Stimulated activated naive B cell treated with anti-CD40 and anti-IgM and Interleukin-4, amounts not matched to agents 10 μg/mL and 1 μg/mL and 100 μg/mL, for 72 hours (primary cell): ENCODE results near the gene PHTF2.
A peak's percentile ranks its signal among the peaks of the same experiment; 100 is the strongest.

Experiments used
- ATAC-seq, 2 donors: fragments of 150-1000 bp; cut with Tn5 transposase; replicated peaks; 2 replicates each; pipeline ENCODE4 v1.10.0; 2021; ENCODE audit warnings: moderate library complexity in 1 of 2
- DNase-seq: peaks from one replicate; pipeline ENCODE4 v3.0.0; 2021
- H3K27ac Mint-ChIP-seq: one replicate; pipeline ENCODE4 v1.8.0; 2022; ENCODE audit warnings: mild to moderate bottlenecking, mixed read lengths
- H3K27me3 Mint-ChIP-seq, 2 donors: one replicate each; pipeline ENCODE4 v1.8.0; 2022; ENCODE audit warnings: mixed read lengths in 2 of 2
- H3K36me3 Mint-ChIP-seq, 2 donors: one replicate each; pipeline ENCODE4 v1.8.0; 2022; ENCODE audit warnings: mixed read lengths in 2 of 2, mild to moderate bottlenecking in 1 of 2
- H3K4me1 Mint-ChIP-seq, 2 donors: one replicate each; pipeline ENCODE4 v1.8.0; 2022; ENCODE audit warnings: mixed read lengths in 2 of 2, mild to moderate bottlenecking in 1 of 2
- H3K4me3 Mint-ChIP-seq, 2 donors: one replicate each; pipeline ENCODE4 v1.8.0; 2022; ENCODE audit warnings: mild to moderate bottlenecking in 2 of 2, mixed read lengths in 2 of 2, moderate library complexity in 1 of 2
- H3K9me3 Mint-ChIP-seq, 2 donors: one replicate each; pipeline ENCODE4 v1.8.0; 2022; ENCODE audit warnings: mixed read lengths in 2 of 2, mild to moderate bottlenecking in 1 of 2

PHTF2 gene

DNA sequence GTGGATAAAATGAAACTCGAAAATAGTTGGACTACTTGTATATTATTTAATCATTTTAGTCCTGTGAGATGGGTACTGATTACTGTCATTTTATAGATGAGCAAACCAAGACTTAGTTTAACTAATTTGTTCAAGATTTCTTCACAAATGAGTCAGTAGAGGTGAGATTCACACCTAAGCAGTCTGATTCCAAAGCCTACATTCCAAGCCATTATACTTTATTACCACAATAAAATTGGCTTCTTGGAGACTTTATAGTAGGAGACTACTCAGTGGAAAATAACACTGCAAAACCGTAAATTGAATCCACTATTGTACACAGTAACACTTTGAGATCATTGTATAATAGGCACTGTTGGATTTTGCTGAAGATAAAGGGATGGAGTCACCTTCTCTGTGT is 2.2 kb downstream of the PHTF2 start:
- H3K4me3 Mint-ChIP-seq = peak overlapping the region; percentile 98 to 99
- H3K27me3 Mint-ChIP-seq = no peaks in the 10 kb centered on the region
- H3K4me1 Mint-ChIP-seq = peaks cover 35 to 74% of the 10 kb centered on the region in 2 donors
- no peak for DNase-seq
- no peak overlapping the region for H3K27ac Mint-ChIP-seq
- ATAC-seq = no peak
- H3K36me3 Mint-ChIP-seq = peaks cover 26 to 46% of the 10 kb centered on the region in 2 donors
- H3K9me3 Mint-ChIP-seq = peaks cover 4% of the 10 kb centered on the region in 2 donors

DNA sequence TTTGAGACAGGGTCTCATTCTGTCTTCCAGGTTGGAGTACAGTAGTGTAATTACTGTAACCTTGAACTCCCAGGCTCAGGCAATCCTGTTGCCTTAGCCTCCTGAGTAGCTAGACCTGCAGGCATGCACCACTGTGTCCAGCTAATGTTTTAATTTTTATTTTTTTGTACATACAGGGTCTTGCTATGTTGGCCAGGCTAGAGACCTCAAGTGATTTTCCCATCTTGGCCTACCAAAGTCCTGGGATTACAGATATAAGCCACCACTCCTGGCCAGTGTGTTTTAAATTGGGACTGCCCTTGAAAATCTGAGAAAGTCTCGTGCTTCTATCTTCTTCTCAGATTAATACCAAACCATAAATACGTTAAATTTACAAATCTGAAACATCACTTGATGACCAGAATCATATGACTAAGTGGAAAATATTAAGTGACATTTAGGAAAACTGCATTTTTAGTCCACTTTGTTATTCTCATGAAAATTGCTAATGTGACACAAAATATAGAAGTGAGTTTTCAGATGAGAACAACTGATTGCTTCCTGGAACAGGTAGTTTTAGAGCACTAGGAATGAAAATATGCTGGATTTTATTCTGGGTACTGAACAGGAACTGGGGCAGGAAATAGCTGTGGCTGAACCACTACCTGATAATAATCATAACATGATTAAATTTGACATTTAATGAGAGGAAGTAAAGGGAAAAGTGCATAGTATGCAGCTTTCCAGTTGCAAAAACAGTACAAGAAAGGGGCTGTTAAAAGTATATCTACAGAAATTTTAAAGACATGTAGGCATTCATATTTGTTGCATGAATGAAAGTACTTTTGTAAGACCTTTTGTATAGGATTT is 4.2 kb downstream of the PHTF2 start:
- ATAC-seq = peak; percentile 14 to 21
- Mint-ChIP-seq H3K27me3 (no peaks in the 10 kb centered on the region), H3K4me3 (peak overlapping the region; percentile 18 to 39), H3K9me3 (peaks cover 6 to 11% of the 10 kb centered on the region in 2 donors), H3K27ac (peak overlapping the region; percentile 85), H3K36me3 (peaks cover 38 to 60% of the 10 kb centered on the region in 2 donors), H3K4me1 (peaks cover 28 to 58% of the 10 kb centered on the region in 2 donors)
- DNase-seq = no peak

DNA sequence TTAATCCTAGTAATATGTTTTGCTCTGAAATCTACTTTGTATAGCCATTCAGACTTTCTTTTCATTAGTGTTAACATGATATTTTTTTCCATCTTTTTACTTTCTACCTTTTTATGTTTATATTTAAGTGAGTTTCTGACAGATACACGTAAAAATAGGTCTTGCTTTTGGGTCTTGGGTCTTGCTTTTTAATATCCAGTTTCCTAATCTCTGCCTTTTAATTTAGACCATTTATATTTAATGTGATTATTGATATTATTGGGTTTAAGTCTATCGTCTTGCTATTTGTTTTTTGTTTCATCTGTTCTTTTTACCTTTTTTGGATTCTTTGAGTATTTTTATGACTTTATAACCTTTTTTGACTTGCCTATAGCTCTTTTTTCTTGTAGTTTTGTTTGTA is 7.9 kb downstream of the PHTF2 start:
- DNase-seq (no peak), ATAC-seq (no peak)
- no peak overlapping the region for H3K4me3 Mint-ChIP-seq
- H3K27ac Mint-ChIP-seq = no peak overlapping the region
- H3K36me3 Mint-ChIP-seq = peaks cover 41 to 60% of the 10 kb centered on the region in 2 donors
- peaks cover 12 to 15% of the 10 kb centered on the region in 2 donors for H3K9me3 Mint-ChIP-seq
- H3K4me1 Mint-ChIP-seq = peaks cover 27 to 49% of the 10 kb centered on the region in 2 donors
- no peaks in the 10 kb centered on the region for H3K27me3 Mint-ChIP-seq

DNA sequence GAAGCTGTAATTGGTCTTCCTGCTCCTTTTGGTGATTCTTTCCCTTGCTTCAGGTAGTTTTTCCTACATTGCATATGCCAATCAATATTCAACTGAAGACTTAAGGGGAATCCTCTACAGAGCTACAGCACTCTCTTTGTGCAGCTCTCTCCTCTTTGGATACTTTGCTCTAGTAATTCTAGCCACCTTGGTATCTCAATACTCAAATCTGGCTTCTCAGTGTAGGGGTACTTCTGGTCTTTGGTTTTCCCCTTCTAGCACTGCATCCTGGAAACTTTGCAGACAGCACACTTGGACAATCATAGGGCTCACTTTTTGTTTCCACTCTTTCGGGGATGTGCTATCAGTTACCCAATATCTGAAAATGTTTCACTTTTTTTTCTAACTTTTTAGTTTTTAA is 9.9 kb downstream of the PHTF2 start:
- H3K27ac Mint-ChIP-seq = peak overlapping the region; percentile 25
- ATAC-seq (peak in 1 of 2 donors; percentile 75), DNase-seq (no peak)
- no peak overlapping the region for H3K4me3 Mint-ChIP-seq
- H3K9me3 Mint-ChIP-seq = peaks cover 12 to 15% of the 10 kb centered on the region in 2 donors
- no peaks in the 10 kb centered on the region for H3K27me3 Mint-ChIP-seq
- H3K36me3 Mint-ChIP-seq = peaks cover 39 to 50% of the 10 kb centered on the region in 2 donors
- H3K4me1 Mint-ChIP-seq = peaks cover 27 to 49% of the 10 kb centered on the region in 2 donors

DNA sequence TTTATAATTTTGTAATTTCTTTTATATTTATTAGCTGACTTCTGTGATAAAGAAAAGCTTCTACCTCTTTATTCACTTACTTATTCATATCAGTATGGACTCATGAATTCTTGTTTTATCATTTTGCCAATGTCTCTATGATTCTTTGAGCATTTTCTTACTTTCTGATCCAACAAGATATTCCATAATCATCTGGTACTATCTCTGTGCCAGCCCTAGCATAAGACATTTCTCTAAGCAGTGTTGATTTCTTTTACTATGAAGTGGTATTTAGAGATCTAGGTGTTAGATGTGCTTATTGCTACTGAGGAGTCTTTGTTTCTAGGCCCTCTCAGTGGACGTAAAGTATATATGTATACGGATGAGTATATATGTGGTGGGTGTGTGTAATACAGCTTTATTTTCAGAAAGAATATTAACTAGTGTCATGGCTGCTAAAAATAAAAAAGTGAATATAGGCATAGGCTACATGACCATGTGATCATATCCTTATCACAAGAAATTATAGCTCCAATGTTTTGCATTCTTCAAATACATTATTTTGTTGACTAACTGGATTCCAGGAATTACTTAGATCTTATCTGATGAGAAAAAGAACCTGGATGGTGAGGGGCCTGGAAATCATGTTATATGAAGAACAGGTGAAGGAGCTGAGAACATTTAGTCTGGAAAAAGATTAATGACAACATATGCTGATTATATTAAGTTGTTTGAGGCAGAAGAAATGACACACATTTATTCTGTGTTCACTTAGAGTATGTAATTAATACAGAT is 13.1 kb downstream of the PHTF2 start:
- Mint-ChIP-seq H3K4me3 (no peak overlapping the region), H3K27ac (no peak overlapping the region), H3K27me3 (no peaks in the 10 kb centered on the region), H3K36me3 (peaks cover 25 to 38% of the 10 kb centered on the region in 2 donors), H3K9me3 (peaks cover 9 to 12% of the 10 kb centered on the region in 2 donors), H3K4me1 (peaks cover 24 to 50% of the 10 kb centered on the region in 2 donors)
- DNase-seq (no peak), ATAC-seq (no peak)

DNA sequence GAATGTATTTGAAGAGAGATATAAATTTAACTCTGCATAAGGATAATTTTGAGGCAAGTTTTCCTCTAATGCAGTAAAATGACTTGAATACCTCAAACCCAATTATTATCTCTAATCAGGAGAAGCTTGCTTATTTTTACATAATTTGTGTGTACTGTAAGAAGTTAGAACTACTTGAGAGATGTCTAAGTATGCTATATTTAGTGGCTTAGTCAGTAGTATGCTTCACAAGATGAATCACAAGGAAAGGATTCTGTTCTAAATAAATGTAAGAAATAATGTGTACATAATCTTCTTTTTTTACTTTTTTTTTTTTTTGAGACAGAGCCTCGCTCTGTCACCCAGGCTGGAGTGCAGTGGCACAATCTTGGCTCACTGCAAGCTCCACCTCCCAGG is 13.7 kb downstream of the PHTF2 start:
- H3K4me1 Mint-ChIP-seq = peaks cover 27 to 56% of the 10 kb centered on the region in 2 donors
- H3K27ac Mint-ChIP-seq = no peak overlapping the region
- DNase-seq = no peak
- H3K27me3 Mint-ChIP-seq = no peaks in the 10 kb centered on the region
- H3K36me3 Mint-ChIP-seq = peaks cover 30 to 39% of the 10 kb centered on the region in 2 donors
- ATAC-seq = peak in 1 of 2 donors; percentile 31
- H3K9me3 Mint-ChIP-seq = peaks cover 14 to 16% of the 10 kb centered on the region in 2 donors
- H3K4me3 Mint-ChIP-seq = no peak overlapping the region

DNA sequence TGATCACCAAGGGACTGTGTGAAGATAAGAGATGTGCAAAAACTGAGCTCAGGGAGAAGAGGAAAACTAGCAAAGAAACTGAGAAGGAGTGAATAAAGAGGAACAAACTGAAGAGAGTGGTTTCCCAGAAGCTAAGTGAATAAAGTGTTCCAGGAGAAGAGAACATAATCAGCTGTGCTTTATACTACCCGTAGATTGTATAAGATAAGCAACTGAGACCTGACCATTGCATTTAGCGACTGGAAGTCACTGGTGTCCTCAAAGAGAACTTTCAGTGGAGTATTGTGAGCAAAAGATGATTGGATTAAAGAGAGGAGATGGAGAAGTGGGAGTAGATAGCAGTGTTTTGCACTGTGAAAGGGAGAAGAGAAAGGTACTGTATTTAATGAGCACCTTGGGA is 14.6 kb downstream of the PHTF2 start:
- H3K9me3 Mint-ChIP-seq = peaks cover 15 to 18% of the 10 kb centered on the region in 2 donors
- ATAC-seq = peak; percentile 34 to 47
- no peaks in the 10 kb centered on the region for H3K27me3 Mint-ChIP-seq
- H3K27ac Mint-ChIP-seq = no peak overlapping the region
- DNase-seq = no peak
- H3K4me3 Mint-ChIP-seq = peak overlapping the region in 1 of 2 donors; percentile 3
- H3K36me3 Mint-ChIP-seq = peaks cover 30 to 37% of the 10 kb centered on the region in 2 donors
- peaks cover 27 to 56% of the 10 kb centered on the region in 2 donors for H3K4me1 Mint-ChIP-seq

DNA sequence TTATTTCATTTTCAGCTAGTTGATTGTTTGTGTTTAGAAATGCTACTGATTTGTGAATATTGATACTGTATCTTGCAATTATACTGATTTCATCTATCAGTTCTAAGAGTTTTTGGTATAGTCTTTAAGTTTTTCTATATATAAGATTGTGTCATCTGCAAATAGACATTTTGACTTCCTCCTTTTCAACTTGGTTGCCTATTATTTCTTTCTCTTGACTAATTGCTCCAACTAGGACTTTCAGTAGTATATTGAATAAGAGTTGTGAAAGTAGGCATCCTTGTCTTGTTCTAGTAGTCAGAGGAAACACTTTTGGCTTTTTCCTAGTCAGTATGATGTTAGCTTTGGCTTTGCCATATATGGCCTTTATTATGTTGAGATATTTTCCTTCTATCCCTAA is 20.4 kb downstream of the PHTF2 start:
- H3K4me3 Mint-ChIP-seq = no peak overlapping the region
- H3K9me3 Mint-ChIP-seq = peaks cover 37 to 49% of the 10 kb centered on the region in 2 donors
- no peak for DNase-seq
- peaks cover 57 to 73% of the 10 kb centered on the region in 2 donors for H3K36me3 Mint-ChIP-seq
- no peak overlapping the region for H3K27ac Mint-ChIP-seq
- peaks cover 28 to 72% of the 10 kb centered on the region in 2 donors for H3K4me1 Mint-ChIP-seq
- ATAC-seq = no peak
- H3K27me3 Mint-ChIP-seq = no peaks in the 10 kb centered on the region

DNA sequence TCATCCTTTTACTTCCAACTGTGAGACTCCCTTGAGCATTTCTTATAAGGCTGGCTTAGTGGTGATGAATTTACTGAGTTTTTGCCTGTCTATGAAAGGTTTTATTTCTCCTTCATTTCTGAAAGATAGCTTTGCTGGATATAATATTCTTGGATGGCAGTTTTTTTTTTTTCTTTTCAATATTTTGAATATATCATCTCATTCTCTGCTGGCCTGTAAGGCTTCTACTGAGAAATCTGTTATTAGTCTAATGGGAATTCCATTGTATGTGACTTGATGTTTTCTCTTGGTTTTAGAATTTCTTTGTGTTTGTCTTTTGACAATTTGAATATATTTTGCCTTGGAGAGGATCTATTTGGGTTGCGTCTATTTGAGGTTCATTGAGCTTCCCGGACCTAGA is 22.4 kb downstream of the PHTF2 start:
- Mint-ChIP-seq H3K4me1 (peaks cover 32 to 78% of the 10 kb centered on the region in 2 donors), H3K27me3 (no peaks in the 10 kb centered on the region), H3K36me3 (peaks cover 64 to 77% of the 10 kb centered on the region in 2 donors), H3K27ac (peak overlapping the region; percentile 86), H3K4me3 (no peak overlapping the region), H3K9me3 (peaks cover 45 to 49% of the 10 kb centered on the region in 2 donors)
- ATAC-seq (no peak), DNase-seq (no peak)

DNA sequence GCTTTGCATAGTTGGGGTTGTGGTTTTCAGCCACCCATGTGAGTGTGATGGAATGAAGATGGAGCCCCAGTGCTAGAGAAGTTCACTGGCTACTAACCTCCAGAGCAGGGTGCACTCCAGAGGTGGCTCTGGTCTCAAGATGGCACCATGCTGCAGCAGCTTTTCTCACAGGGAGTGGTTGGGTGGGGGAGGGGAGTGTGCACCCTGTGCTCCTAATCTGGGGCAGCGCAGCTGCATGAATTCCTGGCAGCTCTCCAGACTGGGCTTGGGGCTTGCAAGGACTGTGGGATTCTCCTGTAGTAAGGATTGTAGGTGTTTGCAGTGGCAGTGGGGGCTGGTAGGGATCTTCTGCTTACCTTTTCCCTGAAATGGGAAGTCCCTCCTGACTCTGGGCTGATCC is 23.7 kb downstream of the PHTF2 start:
- peaks cover 60 to 73% of the 10 kb centered on the region in 2 donors for H3K36me3 Mint-ChIP-seq
- ATAC-seq (no peak), DNase-seq (no peak)
- peaks cover 32 to 78% of the 10 kb centered on the region in 2 donors for H3K4me1 Mint-ChIP-seq
- peak overlapping the region in 1 of 2 donors; percentile 46 for H3K4me3 Mint-ChIP-seq
- H3K27ac Mint-ChIP-seq = peak overlapping the region; percentile 86
- peaks cover 43 to 47% of the 10 kb centered on the region in 2 donors for H3K9me3 Mint-ChIP-seq
- H3K27me3 Mint-ChIP-seq = no peaks in the 10 kb centered on the region

DNA sequence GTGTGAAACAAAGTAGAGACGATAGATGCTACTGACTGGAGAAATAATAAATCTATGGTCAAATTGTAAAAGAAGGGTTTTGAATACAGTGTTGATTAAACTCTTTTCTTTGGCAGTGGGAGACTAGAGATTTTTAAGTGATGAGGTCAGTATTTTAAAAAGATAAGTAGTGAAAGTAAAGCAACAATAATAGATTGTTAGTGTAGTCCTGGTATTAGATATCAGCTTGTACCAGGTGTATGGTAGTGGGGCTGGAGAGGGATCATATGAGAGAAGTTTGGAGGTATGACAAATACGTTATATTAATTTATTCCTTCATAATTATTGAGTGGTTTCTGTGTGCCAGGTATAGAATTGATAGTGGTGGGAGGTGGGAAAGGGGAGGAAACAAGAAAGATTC is 25.2 kb downstream of the PHTF2 start:
- ATAC-seq (peak; percentile 38 to 46), DNase-seq (no peak)
- Mint-ChIP-seq H3K36me3 (peaks cover 47 to 63% of the 10 kb centered on the region in 2 donors), H3K27me3 (no peaks in the 10 kb centered on the region), H3K4me1 (peaks cover 33 to 86% of the 10 kb centered on the region in 2 donors), H3K9me3 (peaks cover 37 to 39% of the 10 kb centered on the region in 2 donors), H3K4me3 (peak overlapping the region; percentile 56 to 72), H3K27ac (peak overlapping the region; percentile 63)

DNA sequence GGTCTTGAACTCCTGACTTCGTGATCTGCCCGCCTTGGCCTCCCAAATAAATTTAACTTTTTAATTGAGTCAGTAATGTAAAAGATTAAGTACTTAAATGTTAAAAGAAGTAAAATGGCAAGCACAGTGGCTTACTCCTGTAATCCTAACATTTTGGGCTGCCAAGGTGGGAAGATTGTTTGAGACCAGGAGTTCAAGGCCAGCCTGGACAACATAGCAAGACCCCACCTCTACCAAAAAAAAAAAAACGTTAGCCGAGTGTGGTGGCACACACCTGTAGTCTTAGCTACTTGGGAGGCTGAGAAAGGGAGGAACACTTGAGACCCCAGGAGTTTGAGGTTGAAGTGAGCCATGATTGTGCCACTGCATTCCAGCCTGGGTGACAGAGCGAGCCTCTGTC is 26.1 kb downstream of the PHTF2 start:
- Mint-ChIP-seq H3K9me3 (peaks cover 31% of the 10 kb centered on the region in 2 donors), H3K27ac (peak overlapping the region; percentile 86), H3K36me3 (peaks cover 40 to 55% of the 10 kb centered on the region in 2 donors), H3K4me3 (peak overlapping the region in 1 of 2 donors; percentile 27), H3K27me3 (no peaks in the 10 kb centered on the region), H3K4me1 (peaks cover 33 to 82% of the 10 kb centered on the region in 2 donors)
- DNase-seq (no peak), ATAC-seq (no peak)

DNA sequence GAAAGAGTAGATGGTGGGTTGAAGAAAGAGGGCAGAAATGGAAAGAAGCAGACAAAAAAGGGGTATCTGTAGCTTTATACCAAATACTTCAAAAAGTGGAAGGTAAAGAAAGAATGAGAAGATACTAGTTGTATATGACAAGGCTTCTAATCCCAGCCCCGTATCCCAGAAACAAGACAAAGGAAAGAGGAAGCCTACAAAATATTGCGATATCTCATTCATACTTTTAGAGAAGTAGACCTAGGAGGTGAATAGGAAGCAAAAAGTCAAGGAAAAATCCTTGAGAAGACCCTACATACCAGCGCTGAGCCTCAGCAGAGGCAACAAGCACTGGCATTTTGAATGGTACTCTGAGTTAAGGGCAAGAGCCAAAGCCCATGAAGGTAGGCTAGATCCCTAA is 26.6 kb downstream of the PHTF2 start:
- no peaks in the 10 kb centered on the region for H3K27me3 Mint-ChIP-seq
- peaks cover 31 to 81% of the 10 kb centered on the region in 2 donors for H3K4me1 Mint-ChIP-seq
- no peak for ATAC-seq
- H3K36me3 Mint-ChIP-seq = peaks cover 35 to 50% of the 10 kb centered on the region in 2 donors
- DNase-seq = no peak
- peak overlapping the region in 1 of 2 donors; percentile 27 for H3K4me3 Mint-ChIP-seq
- H3K9me3 Mint-ChIP-seq = peaks cover 27 to 28% of the 10 kb centered on the region in 2 donors
- peak overlapping the region; percentile 86 for H3K27ac Mint-ChIP-seq

DNA sequence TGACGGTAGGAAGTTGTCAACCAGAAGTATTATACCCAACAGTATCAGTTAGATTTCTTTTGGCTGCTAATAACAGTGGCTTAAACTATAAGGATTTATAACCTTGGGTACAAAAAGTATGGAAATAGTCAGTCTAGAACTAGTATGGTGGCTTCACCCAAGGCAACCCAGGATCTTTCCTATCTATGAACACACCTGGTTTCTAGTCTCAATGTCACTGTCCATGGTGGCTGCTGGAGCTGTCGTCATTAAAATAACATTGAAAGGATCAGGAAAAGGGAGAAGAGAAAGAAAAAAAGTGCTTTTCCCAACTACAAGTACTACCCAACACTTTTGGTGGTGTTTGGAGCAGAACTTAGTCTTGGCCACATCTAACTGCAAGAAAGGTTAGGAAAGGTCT is 27.7 kb downstream of the PHTF2 start:
- no peak for ATAC-seq
- Mint-ChIP-seq H3K9me3 (peaks cover 18 to 22% of the 10 kb centered on the region in 2 donors), H3K4me3 (no peak overlapping the region), H3K27ac (peak overlapping the region; percentile 31), H3K27me3 (no peaks in the 10 kb centered on the region), H3K4me1 (peaks cover 39 to 82% of the 10 kb centered on the region in 2 donors), H3K36me3 (peaks cover 27 to 46% of the 10 kb centered on the region in 2 donors)
- DNase-seq = no peak
